ENCODE data around the gene KCNJ6.
A peak's percentile ranks its signal among the peaks of the same experiment; 100 is the strongest.

KCNJ6 gene

GRCh38 chr21:37827913-37828312 lies 88.3 kb downstream of the KCNJ6 start:
- TF ChIP-seq CTCF (IDR thresholded peaks at IDR 0.05; ENCODE audit: poor library complexity, severe bottlenecking) = no peak
- ATAC-seq (ENCODE audit: low read depth) (no peak), DNase-seq (ENCODE audit: low spot score) (no peak)
- no peaks in the 10 kb centered on the region for H3K36me3 ChIP-seq (ENCODE audit: low read depth)
- H3K27ac ChIP-seq (ENCODE audit: poor library complexity, severe bottlenecking) = no peak overlapping the region
- no peaks in the 10 kb centered on the region for H3K4me1 ChIP-seq (ENCODE audit: insufficient read depth, poor library complexity, severe bottlenecking)
- H3K27me3 ChIP-seq (ENCODE audit: insufficient read depth, poor library complexity, severe bottlenecking) = no peaks in the 10 kb centered on the region
- no peaks in the 10 kb centered on the region for H3K9me3 ChIP-seq (ENCODE audit: severe bottlenecking)
- H3K4me3 ChIP-seq (ENCODE audit: severe bottlenecking) = no peak overlapping the region

DNA sequence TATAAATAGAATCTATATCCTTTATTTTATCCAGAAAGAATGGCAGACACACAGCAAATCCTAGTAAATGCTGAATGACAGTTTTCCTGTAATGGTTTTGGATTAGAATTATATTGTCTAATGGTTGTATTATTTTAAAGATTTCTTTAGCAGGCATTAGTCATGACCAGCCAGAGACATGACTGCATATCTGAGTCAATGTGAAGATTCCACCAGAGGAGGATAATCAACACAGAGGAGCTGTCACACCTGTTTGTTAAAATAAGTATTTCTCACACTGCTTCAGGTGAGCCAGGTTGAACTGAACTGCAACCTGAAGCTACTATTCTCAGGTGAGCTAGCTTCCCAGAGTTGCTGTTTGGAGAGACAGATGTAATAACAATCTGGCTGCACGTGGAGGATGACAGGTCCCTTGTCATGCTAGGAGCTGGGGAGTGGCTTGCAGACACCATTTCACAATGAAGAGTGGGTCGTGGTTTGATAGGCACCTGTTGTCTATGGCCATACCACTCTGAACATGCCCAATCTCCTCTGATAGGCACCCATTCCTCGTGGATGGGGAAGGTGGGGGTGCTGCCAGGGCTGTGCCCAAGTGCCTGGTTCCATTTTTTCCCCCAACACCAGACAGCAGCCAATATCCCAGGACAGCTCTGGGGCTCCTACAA lies 94.3 kb downstream of the KCNJ6 start:
- Histone ChIP-seq H3K4me3 (ENCODE audit: severe bottlenecking) (no peak overlapping the region), H3K4me1 (ENCODE audit: insufficient read depth, poor library complexity, severe bottlenecking) (no peaks in the 10 kb centered on the region), H3K36me3 (ENCODE audit: low read depth) (no peaks in the 10 kb centered on the region), H3K9me3 (ENCODE audit: severe bottlenecking) (no peaks in the 10 kb centered on the region), H3K27me3 (ENCODE audit: insufficient read depth, poor library complexity, severe bottlenecking) (no peaks in the 10 kb centered on the region), H3K27ac (ENCODE audit: poor library complexity, severe bottlenecking) (no peak overlapping the region)
- TF ChIP-seq CTCF (IDR thresholded peaks at IDR 0.05; ENCODE audit: poor library complexity, severe bottlenecking) = no peak
- peak; percentile 82 for ATAC-seq (ENCODE audit: low read depth)
- no peak for DNase-seq (ENCODE audit: low spot score)

DNA sequence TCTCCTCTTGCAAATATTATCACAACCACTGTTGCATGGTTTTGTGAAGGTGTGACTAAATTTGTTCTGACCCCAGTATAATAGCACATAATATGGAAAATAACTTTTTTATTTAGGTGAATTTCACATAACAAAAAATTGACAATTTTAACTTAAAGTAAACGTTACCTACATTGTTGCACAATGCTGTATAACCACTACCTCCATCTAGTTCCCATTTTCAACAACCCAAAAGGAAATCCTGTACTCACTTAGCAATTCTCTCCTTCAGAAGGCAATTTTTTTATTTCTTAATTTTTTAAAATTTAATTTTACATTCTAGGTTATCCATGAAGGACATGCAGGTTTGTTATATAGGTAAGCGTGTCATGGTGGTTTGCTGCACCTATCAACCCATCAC lies 95.2 kb downstream of the KCNJ6 start:
- no peaks in the 10 kb centered on the region for H3K4me1 ChIP-seq (ENCODE audit: insufficient read depth, poor library complexity, severe bottlenecking)
- no peaks in the 10 kb centered on the region for H3K27me3 ChIP-seq (ENCODE audit: insufficient read depth, poor library complexity, severe bottlenecking)
- H3K4me3 ChIP-seq (ENCODE audit: severe bottlenecking) = no peak overlapping the region
- TF ChIP-seq CTCF (IDR thresholded peaks at IDR 0.05; ENCODE audit: poor library complexity, severe bottlenecking) = no peak
- ATAC-seq (ENCODE audit: low read depth) (no peak), DNase-seq (ENCODE audit: low spot score) (no peak)
- H3K27ac ChIP-seq (ENCODE audit: poor library complexity, severe bottlenecking) = no peak overlapping the region
- no peaks in the 10 kb centered on the region for H3K36me3 ChIP-seq (ENCODE audit: low read depth)
- no peaks in the 10 kb centered on the region for H3K9me3 ChIP-seq (ENCODE audit: severe bottlenecking)

DNA sequence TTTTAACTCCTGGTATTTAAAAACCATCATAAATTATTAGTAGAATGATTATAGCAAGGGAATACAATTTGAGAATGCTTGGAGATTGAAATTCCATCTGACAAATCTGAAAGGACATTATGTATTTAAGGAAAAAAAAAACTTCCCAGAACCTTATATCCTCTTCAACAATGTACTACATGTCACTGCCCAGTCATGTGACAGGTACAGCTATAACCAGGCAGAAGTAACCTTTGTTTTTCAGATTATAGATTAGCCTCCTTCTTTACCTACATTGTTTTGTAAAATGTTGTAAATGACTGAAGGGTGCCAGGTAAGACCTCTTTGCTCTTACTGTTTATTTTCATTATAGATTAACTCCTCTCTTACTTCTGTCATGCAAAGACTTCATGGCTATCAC lies 96.9 kb downstream of the KCNJ6 start:
- no peak overlapping the region for H3K27ac ChIP-seq (ENCODE audit: poor library complexity, severe bottlenecking)
- no peaks in the 10 kb centered on the region for H3K27me3 ChIP-seq (ENCODE audit: insufficient read depth, poor library complexity, severe bottlenecking)
- H3K4me3 ChIP-seq (ENCODE audit: severe bottlenecking) = no peak overlapping the region
- ATAC-seq (ENCODE audit: low read depth) (no peak), DNase-seq (ENCODE audit: low spot score) (no peak)
- H3K36me3 ChIP-seq (ENCODE audit: low read depth) = no peaks in the 10 kb centered on the region
- H3K9me3 ChIP-seq (ENCODE audit: severe bottlenecking) = no peaks in the 10 kb centered on the region
- no peaks in the 10 kb centered on the region for H3K4me1 ChIP-seq (ENCODE audit: insufficient read depth, poor library complexity, severe bottlenecking)
- TF ChIP-seq CTCF (IDR thresholded peaks at IDR 0.05; ENCODE audit: poor library complexity, severe bottlenecking) = no peak

GRCh38 chr21:37817242-37817641 lies 99.0 kb downstream of the KCNJ6 start:
- Histone ChIP-seq H3K27me3 (ENCODE audit: insufficient read depth, poor library complexity, severe bottlenecking) (no peaks in the 10 kb centered on the region), H3K4me1 (ENCODE audit: insufficient read depth, poor library complexity, severe bottlenecking) (no peaks in the 10 kb centered on the region), H3K36me3 (ENCODE audit: low read depth) (no peaks in the 10 kb centered on the region), H3K27ac (ENCODE audit: poor library complexity, severe bottlenecking) (no peak overlapping the region), H3K4me3 (ENCODE audit: severe bottlenecking) (no peak overlapping the region), H3K9me3 (ENCODE audit: severe bottlenecking) (no peaks in the 10 kb centered on the region)
- TF ChIP-seq CTCF (IDR thresholded peaks at IDR 0.05; ENCODE audit: poor library complexity, severe bottlenecking) = no peak
- ATAC-seq (ENCODE audit: low read depth) = no peak
- DNase-seq (ENCODE audit: low spot score) = no peak

All from RWPE2 (cell line).